Astrocyte (in vitro differentiated cells and primary cell): ENCODE results near the gene AJAP1.

Experiments used
- EZH2 ChIP-seq: IDR thresholded peaks from 2 replicates; pipeline ENCODE4 v1.6.1; 2012; ENCODE audit warnings: mild to moderate bottlenecking, low read length, inconsistent platforms; ENCODE audit not compliant: insufficient read depth
- TF ChIP-seq, protein P1 (sequence below): IDR thresholded peaks from 2 replicates; pipeline ENCODE4 v1.5.1; 2011; ENCODE audit warnings: low read depth, mild to moderate bottlenecking, inconsistent platforms, low read length, moderate library complexity; ENCODE audit not compliant: insufficient read depth

DNA sequence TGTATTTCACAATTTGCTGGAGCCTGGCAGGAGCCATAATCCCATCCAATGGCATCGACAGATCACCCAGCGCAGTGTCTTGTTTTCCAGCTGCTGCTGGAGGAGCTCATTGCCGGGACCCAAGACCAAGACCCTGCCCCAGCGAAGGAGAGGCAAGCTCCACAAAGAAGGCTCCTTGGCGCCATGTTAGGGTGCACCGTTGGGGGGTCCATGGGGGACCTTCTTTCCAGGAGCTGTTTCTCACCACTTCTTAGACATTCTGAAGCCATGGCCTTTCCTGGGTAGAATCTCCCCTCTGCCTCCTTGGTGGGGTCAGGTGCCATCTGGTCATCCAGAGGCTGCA, 31.1 kb downstream of the AJAP1 start:
- TF ChIP-seq, protein P1, sequence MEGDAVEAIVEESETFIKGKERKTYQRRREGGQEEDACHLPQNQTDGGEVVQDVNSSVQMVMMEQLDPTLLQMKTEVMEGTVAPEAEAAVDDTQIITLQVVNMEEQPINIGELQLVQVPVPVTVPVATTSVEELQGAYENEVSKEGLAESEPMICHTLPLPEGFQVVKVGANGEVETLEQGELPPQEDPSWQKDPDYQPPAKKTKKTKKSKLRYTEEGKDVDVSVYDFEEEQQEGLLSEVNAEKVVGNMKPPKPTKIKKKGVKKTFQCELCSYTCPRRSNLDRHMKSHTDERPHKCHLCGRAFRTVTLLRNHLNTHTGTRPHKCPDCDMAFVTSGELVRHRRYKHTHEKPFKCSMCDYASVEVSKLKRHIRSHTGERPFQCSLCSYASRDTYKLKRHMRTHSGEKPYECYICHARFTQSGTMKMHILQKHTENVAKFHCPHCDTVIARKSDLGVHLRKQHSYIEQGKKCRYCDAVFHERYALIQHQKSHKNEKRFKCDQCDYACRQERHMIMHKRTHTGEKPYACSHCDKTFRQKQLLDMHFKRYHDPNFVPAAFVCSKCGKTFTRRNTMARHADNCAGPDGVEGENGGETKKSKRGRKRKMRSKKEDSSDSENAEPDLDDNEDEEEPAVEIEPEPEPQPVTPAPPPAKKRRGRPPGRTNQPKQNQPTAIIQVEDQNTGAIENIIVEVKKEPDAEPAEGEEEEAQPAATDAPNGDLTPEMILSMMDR: no peak
- no peak for TF ChIP-seq EZH2
